HL-60 (cell line): ENCODE measurements around the gene XKR8.

Source experiments
- POLR2AphosphoS5 ChIP-seq: IDR thresholded peaks from 2 replicates; pipeline ENCODE4 v1.6.1; 2012; ENCODE audit warnings: low read depth
- TF ChIP-seq, protein P1 (sequence below): IDR thresholded peaks from one replicate; pipeline ENCODE4 v1.5.1; 2011; ENCODE audit warnings: low read length, control low read depth, inconsistent platforms; ENCODE audit not compliant: insufficient read depth

DNA sequence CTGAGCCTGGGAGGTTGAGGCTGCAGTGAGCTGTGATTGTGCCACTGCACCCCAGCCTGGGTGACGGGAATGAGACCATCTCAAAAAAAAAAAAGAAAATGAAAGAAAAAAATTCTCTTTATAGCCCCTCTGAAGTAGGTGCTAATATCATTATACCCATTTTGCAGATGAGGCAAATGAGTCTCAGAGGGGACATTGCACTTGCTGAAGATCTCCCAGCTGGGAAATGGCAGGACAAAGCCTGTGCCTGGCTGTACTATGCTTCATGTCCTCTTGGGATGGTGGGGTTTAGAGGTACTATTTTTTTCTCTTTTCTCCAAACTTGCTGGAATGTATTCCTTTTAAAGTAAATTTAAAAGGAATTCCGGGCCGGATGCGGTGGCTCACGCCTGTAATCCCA lies 23.4 kb upstream of the XKR8 start:
- TF ChIP-seq, protein P1, sequence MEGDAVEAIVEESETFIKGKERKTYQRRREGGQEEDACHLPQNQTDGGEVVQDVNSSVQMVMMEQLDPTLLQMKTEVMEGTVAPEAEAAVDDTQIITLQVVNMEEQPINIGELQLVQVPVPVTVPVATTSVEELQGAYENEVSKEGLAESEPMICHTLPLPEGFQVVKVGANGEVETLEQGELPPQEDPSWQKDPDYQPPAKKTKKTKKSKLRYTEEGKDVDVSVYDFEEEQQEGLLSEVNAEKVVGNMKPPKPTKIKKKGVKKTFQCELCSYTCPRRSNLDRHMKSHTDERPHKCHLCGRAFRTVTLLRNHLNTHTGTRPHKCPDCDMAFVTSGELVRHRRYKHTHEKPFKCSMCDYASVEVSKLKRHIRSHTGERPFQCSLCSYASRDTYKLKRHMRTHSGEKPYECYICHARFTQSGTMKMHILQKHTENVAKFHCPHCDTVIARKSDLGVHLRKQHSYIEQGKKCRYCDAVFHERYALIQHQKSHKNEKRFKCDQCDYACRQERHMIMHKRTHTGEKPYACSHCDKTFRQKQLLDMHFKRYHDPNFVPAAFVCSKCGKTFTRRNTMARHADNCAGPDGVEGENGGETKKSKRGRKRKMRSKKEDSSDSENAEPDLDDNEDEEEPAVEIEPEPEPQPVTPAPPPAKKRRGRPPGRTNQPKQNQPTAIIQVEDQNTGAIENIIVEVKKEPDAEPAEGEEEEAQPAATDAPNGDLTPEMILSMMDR, result no peak
- TF ChIP-seq POLR2AphosphoS5, result no peak
